BJ (cell line): ENCODE data around the gene ALPI. TPM values are rescaled to one million over a fixed set of nuclear protein-coding genes. Genes with fewer than 3 reads are reported as not detected.

ENCODE experiments used
- CTCF ChIA-PET: fragments of 350-600 bp; formaldehyde crosslinking; extraction: SDS; loops from one replicate; lab custom pipeline; 2021; ENCODE audit warnings: antibody characterized with exemption, inconsistent platforms; lab: Yijun Ruan, JAX
- POLR2A ChIA-PET: fragments of 300-600 bp; sonication (Branson Sonifier 250); formaldehyde crosslinking; extraction: SDS; loops from one replicate; lab custom pipeline; 2021; ENCODE audit warnings: antibody characterized with exemption; lab: Charles Lee
- DNase-seq: peaks from one replicate; pipeline ENCODE4 v3.0.0-alpha.2; 2011; ENCODE audit warnings: low read depth
- H3K27me3 ChIP-seq: 2 replicates; pipeline ENCODE4 v1.6.0; 2011; ENCODE audit warnings: low read length; ENCODE audit not compliant: control insufficient read depth, insufficient read depth
- H3K36me3 ChIP-seq: 2 replicates; pipeline ENCODE4 v1.5.1; 2011; ENCODE audit warnings: low read length; ENCODE audit not compliant: control insufficient read depth, insufficient read depth
- H3K4me3 ChIP-seq: 2 replicates; pipeline ENCODE4 v1.5.1; 2011; ENCODE audit warnings: low read depth, mild to moderate bottlenecking, control low read depth, low read length
- CTCF ChIP-seq: IDR thresholded peaks from 2 replicates; pipeline ENCODE4 v1.5.1; 2011; ENCODE audit warnings: low read depth, mild to moderate bottlenecking, control low read depth, inconsistent platforms, low read length, moderate library complexity; ENCODE audit not compliant: insufficient read depth
- polyA plus RNA-seq: library from polyadenylated mRNA; depleted of rRNA; stranded (reverse); fragments of >200 nt; gene quantifications from 2 replicates; pipeline ENCODE4 v1.2.3, GENCODE V29; 2011

ALPI gene
- polyA plus RNA-seq, 1 experiment = not detected

GRCh38 chr2:232488097-232488711 lies 32.3 kb downstream of the ALPI start:
- ChIA-PET POLR2A (no interaction called here), CTCF (no interaction called here)
- Histone ChIP-seq H3K4me3 (no peak overlapping the region), H3K36me3 (no peaks in the 10 kb centered on the region), H3K27me3 (peaks cover 27% of the 10 kb centered on the region)
- no peak for TF ChIP-seq CTCF
- DNase-seq = no peak

GRCh38 chr2:232488721-232489300 lies 32.9 kb downstream of the ALPI start:
- no peak for DNase-seq
- no peaks in the 10 kb centered on the region for H3K36me3 ChIP-seq
- no peak for TF ChIP-seq CTCF
- no peak overlapping the region for H3K4me3 ChIP-seq
- peaks cover 29% of the 10 kb centered on the region for H3K27me3 ChIP-seq
- ChIA-PET POLR2A (no interaction called here), CTCF (no interaction called here)

- peaks cover 27% of the 10 kb centered on the region for H3K27me3 ChIP-seq
- ChIA-PET CTCF (interaction anchor here (0.8 kb wide), 1 partner anchor 16 kb away, joined by 3 read pairs; no protein-coding TSS in a partner anchor), POLR2A (no interaction called here)
- TF ChIP-seq CTCF = no peak
- DNase-seq = no peak
- H3K4me3 ChIP-seq = no peak overlapping the region
- no peaks in the 10 kb centered on the region for H3K36me3 ChIP-seq
These were observed 33.7 kb downstream of the ALPI start for GRCh38 chr2:232489516-232490220.

GRCh38 chr2:232490221-232491138 lies 34.5 kb downstream of the ALPI start:
- ChIA-PET POLR2A (no interaction called here), CTCF (interaction anchor here (0.6 to 0.8 kb wide), 2 partner anchors 17 to 32 kb away, joined by 3 read pairs; no protein-coding TSS in a partner anchor)
- TF ChIP-seq CTCF = no peak
- Histone ChIP-seq H3K27me3 (peaks cover 21% of the 10 kb centered on the region), H3K4me3 (no peak overlapping the region), H3K36me3 (no peaks in the 10 kb centered on the region)
- no peak for DNase-seq
